Prostate gland (tissue), 2 donors: Measurements from ENCODE around the gene ADCY7. TPM values are rescaled to one million over a fixed set of nuclear protein-coding genes. Genes with fewer than 3 reads are reported as not detected.

Experiments used
- DNase-seq: peaks from one replicate; pipeline ENCODE4 v3.0.0-alpha.2; 2019; ENCODE audit warnings: low spot score
- H3K27ac ChIP-seq, 2 donors: fragments of 200-600 bp; sonication (generic); 2 replicates each; pipeline ENCODE4 v1.5.1; 2017 to 2019
- H3K27me3 ChIP-seq: fragments of 200-600 bp; sonication (generic); replicated peaks from 2 replicates; pipeline ENCODE4 v1.5.1; 2019; ENCODE audit not compliant: insufficient read depth
- H3K36me3 ChIP-seq, 2 donors: fragments of 200-600 bp; sonication (generic); 1 replicate in 1 of 2; 2 replicates in 1 of 2; pipeline versions ENCODE4 v1.5.1 to v1.8.1; 2017 to 2019
- H3K4me1 ChIP-seq: fragments of 200-600 bp; sonication (generic); replicated peaks from 2 replicates; pipeline ENCODE4 v1.5.1; 2019
- H3K4me3 ChIP-seq, 2 donors: fragments of 200-600 bp; sonication (generic); 2 replicates each; pipeline ENCODE4 v1.5.1; 2017 to 2019
- H3K9me3 ChIP-seq: fragments of 200-600 bp; sonication (generic); 2 replicates; pipeline ENCODE4 v1.5.1; 2017
- POLR2A ChIP-seq: fragments of 450-650 bp; IDR thresholded peaks from one replicate; pipeline ENCODE4 v1.6.1; 2016; ENCODE audit warnings: antibody characterized with exemption, mild to moderate bottlenecking
- POLR2AphosphoS5 ChIP-seq: sonication (generic); formaldehyde crosslinking; IDR thresholded peaks from one replicate; pipeline ENCODE4 v1.6.1; 2017; ENCODE audit warnings: antibody characterized with exemption
- whole genome bisulfite sequencing: methylation state at CpG from one replicate; pipeline ENCODE4 v1.1.5; 2018; 5-methylcytosine and 5-hydroxymethylcytosine counted together
- intact Hi-C: fragments of 100-400 bp; cut with DNase I; formaldehyde crosslinking; loops from one replicate; pipeline ENCODE4 v1.14.2; 2022
- total RNA-seq, 2 donors: library from RNA; depleted of rRNA; stranded (reverse); fragments of >200 nt; gene quantifications; one replicate each; pipeline ENCODE4 v1.1.0, GENCODE V29; 2016
- TF ChIP-seq, protein P1 (sequence below), 4 experiments: fragments of 200-600 bp in 2 of 4; fragments of 450-650 bp in 2 of 4; sonication (generic) in 2 of 4; IDR thresholded peaks; 1 replicate in 3 of 4; 2 replicates in 1 of 4; pipeline ENCODE4 v1.5.1; 2016 to 2019; ENCODE audit warnings: antibody characterized with exemption in 4 of 4, mild to moderate bottlenecking in 2 of 4, moderate library complexity in 2 of 4

Gene ADCY7
- total RNA-seq, 2 donors from 2014 or later, result 2.0 to 10.9 TPM

DNA sequence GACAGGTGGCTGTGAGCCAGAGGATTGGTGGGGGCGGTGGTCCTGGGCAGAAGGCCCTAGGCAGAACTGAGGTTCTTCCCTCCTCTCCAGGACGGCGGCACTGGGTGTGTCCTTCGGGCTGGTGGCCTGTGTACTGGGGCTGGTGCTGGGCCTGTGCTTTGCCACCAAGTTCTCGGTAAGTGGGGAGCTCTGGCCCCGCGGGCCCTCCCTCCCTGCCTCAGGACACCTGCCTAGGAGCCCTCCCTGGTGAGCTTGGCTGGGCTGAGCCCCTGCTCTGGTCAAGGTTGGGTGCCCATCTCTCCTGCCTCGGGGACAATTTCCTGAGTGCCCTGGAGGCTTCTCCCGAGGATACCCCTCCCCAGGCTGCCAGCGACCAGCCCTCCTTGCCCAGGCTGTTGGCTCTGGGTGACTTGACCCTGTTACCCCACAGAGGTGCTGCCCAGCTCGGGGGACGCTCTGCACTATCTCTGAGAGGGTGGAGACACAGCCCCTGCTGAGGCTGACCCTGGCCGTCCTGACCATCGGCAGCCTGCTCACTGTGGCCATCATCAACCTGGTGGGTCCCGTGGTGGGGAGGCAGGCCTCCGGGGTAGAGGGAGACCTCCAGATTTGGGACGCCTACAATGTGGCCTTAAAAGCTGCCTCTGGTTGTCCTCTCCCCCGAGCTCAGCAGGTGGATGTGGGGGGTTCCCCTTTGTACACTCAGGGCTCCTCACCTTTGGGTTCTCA is 42.0 kb downstream of the ADCY7 start:
- Histone ChIP-seq H3K4me3 (no peak overlapping the region), H3K9me3 (no peaks in the 10 kb centered on the region), H3K4me1 (no peaks in the 10 kb centered on the region), H3K27me3 (no peaks in the 10 kb centered on the region), H3K36me3 (no peaks in the 10 kb centered on the region), H3K27ac (no peak overlapping the region)
- intact Hi-C loops, result no loop called here
- no peak for DNase-seq
- 95% methylated on average over 17 of the region's 18 CpGs for WGBS
- no peak for TF ChIP-seq POLR2A
- no peak for TF ChIP-seq POLR2AphosphoS5
- TF ChIP-seq, protein P1, sequence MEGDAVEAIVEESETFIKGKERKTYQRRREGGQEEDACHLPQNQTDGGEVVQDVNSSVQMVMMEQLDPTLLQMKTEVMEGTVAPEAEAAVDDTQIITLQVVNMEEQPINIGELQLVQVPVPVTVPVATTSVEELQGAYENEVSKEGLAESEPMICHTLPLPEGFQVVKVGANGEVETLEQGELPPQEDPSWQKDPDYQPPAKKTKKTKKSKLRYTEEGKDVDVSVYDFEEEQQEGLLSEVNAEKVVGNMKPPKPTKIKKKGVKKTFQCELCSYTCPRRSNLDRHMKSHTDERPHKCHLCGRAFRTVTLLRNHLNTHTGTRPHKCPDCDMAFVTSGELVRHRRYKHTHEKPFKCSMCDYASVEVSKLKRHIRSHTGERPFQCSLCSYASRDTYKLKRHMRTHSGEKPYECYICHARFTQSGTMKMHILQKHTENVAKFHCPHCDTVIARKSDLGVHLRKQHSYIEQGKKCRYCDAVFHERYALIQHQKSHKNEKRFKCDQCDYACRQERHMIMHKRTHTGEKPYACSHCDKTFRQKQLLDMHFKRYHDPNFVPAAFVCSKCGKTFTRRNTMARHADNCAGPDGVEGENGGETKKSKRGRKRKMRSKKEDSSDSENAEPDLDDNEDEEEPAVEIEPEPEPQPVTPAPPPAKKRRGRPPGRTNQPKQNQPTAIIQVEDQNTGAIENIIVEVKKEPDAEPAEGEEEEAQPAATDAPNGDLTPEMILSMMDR (IDR thresholded peaks at IDR 0.05), result no peak

DNA sequence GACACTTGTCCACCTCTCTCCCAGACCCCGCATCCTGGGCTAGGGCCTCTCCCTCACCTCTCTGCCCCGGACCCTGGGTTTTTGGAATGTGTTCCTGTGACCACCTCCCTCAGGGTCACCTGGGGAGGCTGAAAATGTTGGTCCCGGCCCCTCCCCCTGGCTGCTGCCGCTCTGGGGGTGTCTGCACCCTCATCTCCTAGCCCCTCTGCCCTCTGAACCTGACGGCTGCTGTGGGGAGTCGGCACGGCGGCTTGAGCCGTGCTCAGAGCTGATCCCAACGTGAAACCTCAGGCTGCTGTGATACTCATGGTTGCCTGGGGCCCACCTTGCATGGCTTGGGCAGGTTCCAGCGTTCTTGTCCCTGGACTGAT is 42.8 kb downstream of the ADCY7 start:
- Histone ChIP-seq H3K9me3 (no peaks in the 10 kb centered on the region), H3K4me1 (no peaks in the 10 kb centered on the region), H3K27ac (no peak overlapping the region), H3K36me3 (peaks cover 0 to 4% of the 10 kb centered on the region in 2 donors), H3K4me3 (no peak overlapping the region), H3K27me3 (no peaks in the 10 kb centered on the region)
- intact Hi-C loops, result no loop called here
- 85% methylated on average over 11 of the region's 11 CpGs for WGBS
- no peak for DNase-seq
- no peak for TF ChIP-seq POLR2AphosphoS5
- TF ChIP-seq, protein P1 (IDR thresholded peaks at IDR 0.05), result no peak

DNA sequence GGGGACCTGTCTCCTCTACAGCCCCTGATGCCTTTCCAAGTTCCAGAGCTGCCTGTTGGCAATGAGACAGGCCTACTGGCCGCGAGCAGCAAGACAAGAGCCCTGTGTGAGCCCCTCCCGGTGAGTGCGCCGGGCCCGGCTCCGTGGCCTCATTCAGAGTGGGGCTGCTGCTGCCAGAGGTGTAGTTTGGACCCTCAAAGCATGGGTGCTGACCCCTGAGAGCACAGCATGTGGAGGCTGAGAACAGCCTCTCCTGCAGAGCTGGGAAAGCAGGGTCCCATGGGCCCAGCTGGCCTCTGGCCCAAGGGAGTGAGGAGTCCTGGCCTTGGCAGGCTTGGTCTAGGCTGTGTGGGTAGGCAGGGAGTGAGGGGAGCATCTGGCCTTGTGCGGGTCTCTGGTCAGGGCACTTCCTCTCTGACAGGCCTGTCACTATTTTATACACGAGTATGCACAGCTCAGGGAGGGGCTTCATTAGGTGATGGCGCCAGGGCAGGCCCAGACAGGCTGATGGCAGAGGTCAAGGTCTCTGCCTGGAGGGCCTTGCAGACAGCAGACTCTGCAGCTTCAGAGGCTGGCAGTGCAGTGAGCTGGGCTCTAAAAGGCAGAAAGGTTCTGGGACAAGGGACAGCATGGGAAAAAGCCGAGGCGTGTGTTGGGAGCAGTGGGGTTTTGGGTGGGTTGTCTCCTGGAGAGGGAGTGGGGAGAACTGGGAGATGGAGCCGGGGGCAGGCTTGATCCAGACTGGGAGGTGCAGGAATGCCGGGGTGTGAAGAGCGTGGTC is 43.4 kb downstream of the ADCY7 start:
- Histone ChIP-seq H3K4me1 (no peaks in the 10 kb centered on the region), H3K36me3 (peaks cover 0 to 4% of the 10 kb centered on the region in 2 donors), H3K4me3 (no peak overlapping the region), H3K27ac (no peak overlapping the region), H3K9me3 (no peaks in the 10 kb centered on the region), H3K27me3 (no peaks in the 10 kb centered on the region)
- TF ChIP-seq POLR2AphosphoS5, result no peak
- TF ChIP-seq POLR2A, result no peak
- TF ChIP-seq, protein P1 (IDR thresholded peaks at IDR 0.05), result no peak
- intact Hi-C loops, result no loop called here
- WGBS, result 46% methylated on average over 15 of the region's 15 CpGs
- no peak for DNase-seq

DNA sequence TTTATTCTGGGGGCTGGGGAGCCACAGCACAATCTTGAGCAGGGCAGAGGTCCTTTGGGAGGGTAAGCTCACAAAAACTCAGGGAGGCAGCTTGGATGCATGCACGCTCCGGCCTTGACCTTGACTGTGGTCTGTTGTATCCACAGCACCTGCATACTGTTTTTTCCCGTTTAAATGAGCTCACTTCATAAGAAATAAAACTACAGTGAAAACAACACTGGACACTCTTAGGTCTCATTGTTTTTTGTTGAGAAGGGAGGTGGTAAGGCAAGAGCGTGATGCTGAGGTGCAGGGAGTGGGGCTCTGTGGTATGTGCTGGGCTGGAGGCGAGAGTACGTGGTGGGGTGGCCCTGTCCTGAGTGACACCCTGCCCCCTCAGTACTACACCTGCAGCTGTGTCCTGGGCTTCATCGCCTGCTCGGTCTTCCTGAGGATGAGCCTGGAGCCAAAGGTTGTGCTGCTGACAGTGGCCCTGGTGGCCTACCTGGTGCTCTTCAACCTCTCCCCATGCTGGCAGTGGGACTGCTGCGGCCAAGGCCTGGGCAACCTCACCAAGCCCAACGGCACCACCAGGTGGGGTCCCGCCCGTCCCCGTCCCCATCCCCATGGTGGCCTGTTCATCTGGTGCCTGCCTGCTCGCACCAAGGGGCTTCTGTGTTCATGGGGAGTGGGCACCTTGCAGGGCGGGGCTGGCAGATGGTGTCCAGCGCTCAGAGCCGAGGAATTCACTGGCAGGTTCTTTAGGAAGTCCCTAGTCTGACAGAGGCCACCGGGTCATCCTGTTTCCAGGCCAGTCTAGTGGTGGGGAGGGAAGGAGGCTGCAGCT is 44.2 kb downstream of the ADCY7 start:
- TF ChIP-seq POLR2A (no peak), POLR2AphosphoS5 (no peak)
- TF ChIP-seq, protein P1 (IDR thresholded peaks at IDR 0.05), result no peak
- Histone ChIP-seq H3K4me3 (no peak overlapping the region), H3K36me3 (peaks cover 0 to 4% of the 10 kb centered on the region in 2 donors), H3K9me3 (no peaks in the 10 kb centered on the region), H3K27ac (no peak overlapping the region), H3K4me1 (no peaks in the 10 kb centered on the region), H3K27me3 (no peaks in the 10 kb centered on the region)
- intact Hi-C loops, result no loop called here
- WGBS, result 85% methylated on average over 17 of the region's 18 CpGs
- DNase-seq, result no peak
